ENCODE results near the gene SHISA2.
"Not testable (repeated sequence)": the region's sequence is repeated elsewhere in the genome, so short reads cannot be mapped to it uniquely, and the experiment has no call there.

The SHISA2 gene

DNA sequence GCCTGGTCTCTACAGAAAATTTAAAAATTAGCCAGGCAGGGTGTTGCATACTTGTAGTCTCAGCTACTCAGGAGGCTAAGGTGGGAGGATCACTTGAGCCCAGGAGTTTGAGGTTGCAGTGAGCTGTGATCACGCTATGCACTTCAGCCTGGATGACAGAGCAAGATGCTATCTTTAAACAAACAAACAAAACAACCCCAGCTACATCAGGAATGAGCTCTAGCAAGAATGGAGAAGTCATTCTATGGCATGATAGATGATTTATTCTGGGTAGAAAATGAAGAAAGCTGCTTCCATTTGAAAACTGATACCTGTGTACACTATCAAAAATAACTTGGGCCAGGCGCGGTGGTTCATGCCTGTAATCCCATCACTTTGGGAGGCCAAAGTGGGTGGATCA is 15.8 kb upstream of the SHISA2 start:
- TF ChIP-seq, protein P1, sequence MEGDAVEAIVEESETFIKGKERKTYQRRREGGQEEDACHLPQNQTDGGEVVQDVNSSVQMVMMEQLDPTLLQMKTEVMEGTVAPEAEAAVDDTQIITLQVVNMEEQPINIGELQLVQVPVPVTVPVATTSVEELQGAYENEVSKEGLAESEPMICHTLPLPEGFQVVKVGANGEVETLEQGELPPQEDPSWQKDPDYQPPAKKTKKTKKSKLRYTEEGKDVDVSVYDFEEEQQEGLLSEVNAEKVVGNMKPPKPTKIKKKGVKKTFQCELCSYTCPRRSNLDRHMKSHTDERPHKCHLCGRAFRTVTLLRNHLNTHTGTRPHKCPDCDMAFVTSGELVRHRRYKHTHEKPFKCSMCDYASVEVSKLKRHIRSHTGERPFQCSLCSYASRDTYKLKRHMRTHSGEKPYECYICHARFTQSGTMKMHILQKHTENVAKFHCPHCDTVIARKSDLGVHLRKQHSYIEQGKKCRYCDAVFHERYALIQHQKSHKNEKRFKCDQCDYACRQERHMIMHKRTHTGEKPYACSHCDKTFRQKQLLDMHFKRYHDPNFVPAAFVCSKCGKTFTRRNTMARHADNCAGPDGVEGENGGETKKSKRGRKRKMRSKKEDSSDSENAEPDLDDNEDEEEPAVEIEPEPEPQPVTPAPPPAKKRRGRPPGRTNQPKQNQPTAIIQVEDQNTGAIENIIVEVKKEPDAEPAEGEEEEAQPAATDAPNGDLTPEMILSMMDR (IDR thresholded peaks at IDR 0.05; ENCODE audit: insufficient read depth, low read depth, low read length, missing control alignments): no peak
- H3K4me3 ChIP-seq (ENCODE audit: low read depth, low read length): no peak overlapping the region
- DNase-seq (ENCODE audit: low read depth): no peak

DNA sequence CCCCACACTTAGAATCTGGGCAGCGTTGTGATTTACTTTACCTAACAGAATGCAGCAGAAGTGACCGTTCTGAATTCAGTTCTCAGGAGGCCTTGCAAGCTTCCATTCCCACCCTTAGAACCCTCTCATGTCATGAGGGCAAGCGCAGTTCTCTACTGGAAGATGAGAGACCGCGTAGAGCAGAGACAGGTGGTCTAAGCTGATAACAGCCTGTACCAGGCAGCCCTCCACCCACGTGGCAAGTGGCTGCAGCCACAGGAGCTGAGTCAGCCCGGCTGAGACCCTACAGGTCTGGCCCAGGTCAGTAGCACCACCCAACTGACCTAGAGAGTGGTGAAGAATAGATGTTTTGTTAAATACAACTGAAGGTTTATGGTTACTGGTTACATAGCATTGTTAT is 14.7 kb upstream of the SHISA2 start:
- H3K4me3 ChIP-seq (ENCODE audit: low read depth, low read length); DNase-seq (ENCODE audit: low read depth): not testable (repeated sequence)

DNA sequence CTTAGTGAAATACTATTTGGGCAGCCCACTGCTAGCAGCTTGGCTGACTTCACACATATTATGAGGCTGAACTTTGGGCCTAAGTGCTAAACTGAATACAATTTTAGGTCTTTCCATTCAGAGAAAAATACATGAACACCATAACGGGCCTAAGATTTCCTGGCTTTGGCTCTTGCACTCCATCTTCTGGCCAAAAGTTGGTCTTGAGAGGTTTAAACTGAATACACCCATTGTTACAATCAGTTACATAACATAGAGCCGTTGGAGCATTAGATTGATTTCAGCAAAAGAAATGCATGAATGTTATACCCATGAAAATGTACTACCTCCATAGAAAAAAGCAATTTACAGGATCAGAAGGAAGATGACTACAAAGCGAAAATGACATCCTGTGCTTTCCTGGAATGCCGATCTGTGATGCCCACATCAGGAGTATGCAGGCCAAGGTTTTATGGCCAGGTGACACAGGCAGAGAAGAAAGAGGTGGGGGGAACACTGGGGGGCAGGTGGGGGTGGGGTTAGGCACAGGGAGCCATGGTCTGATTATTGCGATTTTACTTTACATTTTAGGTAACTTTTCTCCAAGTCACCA is 11.1 kb upstream of the SHISA2 start:
- no peak overlapping the region for H3K4me3 ChIP-seq (ENCODE audit: low read depth, low read length)
- TF ChIP-seq, protein P1 (IDR thresholded peaks at IDR 0.05; ENCODE audit: insufficient read depth, low read depth, low read length, missing control alignments): peak; percentile 54
- peak; percentile 32 for DNase-seq (ENCODE audit: low read depth)

DNA sequence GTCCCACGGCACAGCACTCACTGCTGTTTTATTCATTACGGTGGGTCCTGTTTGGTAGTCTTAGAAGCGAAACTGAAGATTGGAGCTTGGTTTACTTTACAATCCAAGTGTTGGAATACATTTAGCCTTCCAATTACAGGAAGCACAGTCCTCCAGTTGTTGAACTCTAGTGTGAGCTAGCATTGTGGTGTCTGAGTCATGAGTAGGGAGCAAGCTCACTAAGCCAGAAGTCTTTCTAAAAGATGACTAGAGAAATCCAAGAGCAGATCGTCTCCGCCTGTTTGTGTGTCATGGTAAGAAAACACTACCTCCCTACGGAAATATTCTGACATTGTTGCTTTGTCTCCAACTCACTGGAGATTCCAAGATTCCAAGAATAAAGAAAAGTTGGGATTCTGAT is 10.1 kb upstream of the SHISA2 start:
- DNase-seq (ENCODE audit: low read depth): no peak
- H3K4me3 ChIP-seq (ENCODE audit: low read depth, low read length): no peak overlapping the region
- TF ChIP-seq, protein P1 (IDR thresholded peaks at IDR 0.05; ENCODE audit: insufficient read depth, low read depth, low read length, missing control alignments): no peak

DNA sequence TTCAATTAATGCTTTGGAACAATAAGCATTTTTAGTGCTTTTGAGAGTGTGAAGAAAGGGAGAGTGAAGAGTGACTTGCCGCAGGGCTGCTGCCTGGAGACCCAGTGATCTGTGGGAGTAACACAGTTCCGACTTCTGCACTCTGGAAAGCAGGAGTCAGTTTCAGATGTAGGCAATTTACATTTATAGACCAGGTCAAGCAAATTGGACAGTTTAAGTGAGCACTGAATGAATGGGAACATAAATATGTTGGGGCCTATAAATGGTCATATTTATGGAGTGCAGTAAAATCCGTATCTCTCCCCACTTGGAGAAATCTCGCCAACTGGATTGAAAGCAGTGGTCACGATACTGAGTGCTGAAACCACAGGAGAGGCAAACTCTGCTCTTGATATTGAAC is 9.4 kb upstream of the SHISA2 start:
- DNase-seq (ENCODE audit: low read depth): no peak
- TF ChIP-seq, protein P1 (IDR thresholded peaks at IDR 0.05; ENCODE audit: insufficient read depth, low read depth, low read length, missing control alignments): no peak
- H3K4me3 ChIP-seq (ENCODE audit: low read depth, low read length): no peak overlapping the region

DNA sequence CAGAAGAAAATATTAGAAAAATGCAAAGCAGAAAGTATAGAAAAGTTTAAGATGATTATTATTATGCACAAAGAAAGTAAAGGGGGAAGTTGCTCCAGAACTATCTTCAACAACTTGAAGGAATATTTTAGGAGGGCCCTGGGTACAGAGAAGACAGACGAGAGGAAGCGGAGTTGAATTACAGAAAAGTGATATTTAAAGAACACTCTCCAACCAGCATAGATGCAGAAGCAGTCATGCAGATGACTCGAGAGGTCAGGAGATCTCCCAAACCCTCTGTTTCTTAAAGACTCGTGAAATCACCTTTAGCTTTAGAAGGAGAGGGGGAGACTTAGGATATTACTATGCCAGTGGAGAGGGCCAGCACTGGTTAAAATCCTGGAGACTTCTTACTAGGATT is 8.5 kb upstream of the SHISA2 start:
- TF ChIP-seq, protein P1 (IDR thresholded peaks at IDR 0.05; ENCODE audit: insufficient read depth, low read depth, low read length, missing control alignments): no peak

DNA sequence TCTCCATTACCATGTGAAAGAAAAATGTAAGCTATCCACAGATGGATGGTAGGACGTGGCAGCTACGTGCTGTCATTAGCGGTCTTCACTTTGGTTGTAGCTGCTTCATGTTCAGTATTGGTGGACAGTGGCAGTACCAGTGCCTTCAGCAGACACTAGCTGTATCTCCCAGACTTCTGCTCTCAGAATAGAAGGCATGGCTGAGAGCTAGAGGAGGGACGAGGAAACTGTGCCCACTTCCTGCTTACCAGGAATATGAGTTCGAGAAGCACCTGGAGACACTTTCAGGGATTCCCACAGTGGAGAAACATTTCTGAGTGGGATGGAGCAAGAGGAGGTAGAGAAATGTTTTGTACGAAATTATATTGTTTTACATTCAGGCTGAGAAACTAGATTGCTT is 6.9 kb upstream of the SHISA2 start:
- H3K4me3 ChIP-seq (ENCODE audit: low read depth, low read length): no peak overlapping the region
- TF ChIP-seq, protein P1 (IDR thresholded peaks at IDR 0.05; ENCODE audit: insufficient read depth, low read depth, low read length, missing control alignments): no peak
- DNase-seq (ENCODE audit: low read depth): no peak

More for the DNA sequence above, 8.5 kb upstream of the SHISA2 start:
- DNase-seq (ENCODE audit: low read depth): no peak
- H3K4me3 ChIP-seq (ENCODE audit: low read depth, low read length): no peak overlapping the region

Measured in GM12865 (cell line).